SU-DHL-6 (cell line): ENCODE results near the gene ATXN7.

Experiments used
- H2AFZ ChIP-seq: fragments of 200-600 bp; sonication (generic); 2 replicates; pipeline ENCODE4 v1.6.1; 2014; ENCODE audit warnings: low read depth, mild to moderate bottlenecking, moderate library complexity, mixed read lengths, antibody characterized with exemption, low read length; ENCODE audit not compliant: severe bottlenecking
- H3F3A ChIP-seq: fragments of 200-600 bp; shearing (Covaris generic); 2 replicates; pipeline ENCODE4 v1.6.0; 2016; ENCODE audit warnings: antibody characterized with exemption, mild to moderate bottlenecking; ENCODE audit not compliant: insufficient read depth
- H3K27ac ChIP-seq: fragments of 200-600 bp; sonication (generic); 2 replicates; pipeline ENCODE4 v1.5.1; 2016; ENCODE audit warnings: low read depth, mild to moderate bottlenecking, low read length, moderate library complexity, mixed read lengths
- H3K27me3 ChIP-seq: fragments of 200-600 bp; sonication (generic), shearing (Covaris generic); 2 replicates; pipeline ENCODE4 v1.6.0; 2014; ENCODE audit warnings: mild to moderate bottlenecking, low read length
- H3K36me3 ChIP-seq: fragments of 200-600 bp; sonication (generic); 2 replicates; pipeline ENCODE4 v1.6.1; 2014; ENCODE audit warnings: mild to moderate bottlenecking, low read length, mixed read lengths
- H3K4me2 ChIP-seq: fragments of 300-600, 200-600 bp; shearing (Covaris generic), sonication (generic); 2 replicates; pipeline ENCODE4 v1.6.0; 2014; ENCODE audit warnings: low read length, low read depth, mild to moderate bottlenecking; ENCODE audit not compliant: poor library complexity, severe bottlenecking
- H3K4me3 ChIP-seq: fragments of 200-600 bp; sonication (generic); 2 replicates; pipeline ENCODE4 v1.5.1; 2014; ENCODE audit warnings: antibody characterized with exemption, low read length, mild to moderate bottlenecking, mixed read lengths; ENCODE audit not compliant: insufficient read depth, poor library complexity, severe bottlenecking
- H3K79me2 ChIP-seq: fragments of 200-600 bp; sonication (generic); 2 replicates; pipeline ENCODE4 v1.6.1; 2014; ENCODE audit warnings: mild to moderate bottlenecking, low read length, moderate library complexity; ENCODE audit not compliant: insufficient read depth
- H3K9ac ChIP-seq: fragments of 200-600 bp; sonication (generic); 2 replicates; pipeline ENCODE4 v1.7.0; 2014; ENCODE audit warnings: mild to moderate bottlenecking, low read length
- H3K9me2 ChIP-seq: fragments of 200-600 bp; sonication (generic); replicated peaks from 2 replicates; pipeline ENCODE4 v1.6.1; 2014; ENCODE audit warnings: low read length; ENCODE audit not compliant: insufficient read depth
- H3K9me3 ChIP-seq: fragments of 200-600 bp; sonication (generic); 2 replicates; pipeline ENCODE4 v1.6.1; 2014; ENCODE audit warnings: low read length, mixed read lengths; ENCODE audit not compliant: insufficient read depth
- H4K20me1 ChIP-seq: fragments of 200-600 bp; sonication (generic); 2 replicates; pipeline ENCODE4 v1.6.1; 2014; ENCODE audit warnings: low read depth, mild to moderate bottlenecking, antibody characterized with exemption, low read length, moderate library complexity, mixed read lengths
- CTCF ChIP-seq: fragments of 200-600 bp; sonication (generic); IDR thresholded peaks from one replicate; pipeline ENCODE4 v1.5.1; 2017; ENCODE audit warnings: antibody characterized with exemption, mild to moderate bottlenecking, low read length, moderate library complexity; ENCODE audit not compliant: insufficient read depth, poor library complexity, severe bottlenecking
- EZH2phosphoT487 ChIP-seq: fragments of 200-600 bp; sonication (generic), shearing (Covaris generic); conservative IDR thresholded peaks from 2 replicates; pipeline ENCODE4 v1.6.1; 2018; ENCODE audit warnings: mild to moderate bottlenecking, antibody characterized with exemption, low read length, moderate library complexity, mixed read lengths

Gene ATXN7

GRCh38 chr3:63912768-63913588 lies 49.3 kb downstream of the ATXN7 start:
- no peak overlapping the region for H2AFZ ChIP-seq
- H3K9me2 ChIP-seq, result no peaks in the 10 kb centered on the region
- H3K9me3 ChIP-seq, result no peaks in the 10 kb centered on the region
- H4K20me1 ChIP-seq, result no peaks in the 10 kb centered on the region
- H3K36me3 ChIP-seq, result peaks cover 13% of the 10 kb centered on the region; the same call in 1 of the 2 replicates
- TF ChIP-seq EZH2phosphoT487 (no peak), CTCF (no peak)
- peaks cover 30% of the 10 kb centered on the region for H3F3A ChIP-seq
- H3K27me3 ChIP-seq, result no peaks in the 10 kb centered on the region
- peak overlapping the region; percentile 76 for H3K4me2 ChIP-seq
- peak overlapping the region; percentile 72; the same call in 1 of the 2 replicates for H3K27ac ChIP-seq
- H3K79me2 ChIP-seq, result peaks cover 21% of the 10 kb centered on the region
- H3K4me3 ChIP-seq, result peak overlapping the region; percentile 54
- H3K9ac ChIP-seq, result peak overlapping the region; percentile 75

- Histone ChIP-seq H3K9me2 (no peaks in the 10 kb centered on the region), H3K4me2 (no peak overlapping the region), H3K9ac (no peak overlapping the region), H3K27me3 (no peaks in the 10 kb centered on the region), H2AFZ (no peak overlapping the region), H3K36me3 (peaks cover 13% of the 10 kb centered on the region; the same call in 1 of the 2 replicates), H3K4me3 (no peak overlapping the region), H3K9me3 (no peaks in the 10 kb centered on the region), H3K79me2 (peaks cover 27% of the 10 kb centered on the region), H3F3A (peaks cover 19% of the 10 kb centered on the region), H4K20me1 (no peaks in the 10 kb centered on the region), H3K27ac (no peak overlapping the region)
- TF ChIP-seq CTCF (no peak), EZH2phosphoT487 (no peak)
Observed at GRCh38 chr3:63914312-63914711, 50.6 kb downstream of the ATXN7 start.

- H3K9ac ChIP-seq, result no peak overlapping the region
- no peaks in the 10 kb centered on the region for H3K9me3 ChIP-seq
- no peaks in the 10 kb centered on the region for H3K9me2 ChIP-seq
- H3K27ac ChIP-seq, result no peak overlapping the region
- no peak overlapping the region for H3K4me3 ChIP-seq
- TF ChIP-seq CTCF, result no peak
- no peak for TF ChIP-seq EZH2phosphoT487
- no peak overlapping the region for H2AFZ ChIP-seq
- H3K27me3 ChIP-seq, result no peaks in the 10 kb centered on the region
- H3K36me3 ChIP-seq, result peaks cover 22% of the 10 kb centered on the region
- no peak overlapping the region for H3K4me2 ChIP-seq
- H4K20me1 ChIP-seq, result no peaks in the 10 kb centered on the region
- peaks cover 33% of the 10 kb centered on the region for H3K79me2 ChIP-seq
- peaks cover 7% of the 10 kb centered on the region; the same call in 1 of the 2 replicates for H3F3A ChIP-seq
Observed at GRCh38 chr3:63918321-63918720, 54.7 kb downstream of the ATXN7 start.
